Measurements from ENCODE around the gene C1orf21. TPM values are rescaled to one million over a fixed set of nuclear protein-coding genes. Genes with fewer than 3 reads are reported as not detected.

Gene C1orf21
- total RNA-seq, 1 experiment from 2014 or later, result 20.1 TPM

DNA sequence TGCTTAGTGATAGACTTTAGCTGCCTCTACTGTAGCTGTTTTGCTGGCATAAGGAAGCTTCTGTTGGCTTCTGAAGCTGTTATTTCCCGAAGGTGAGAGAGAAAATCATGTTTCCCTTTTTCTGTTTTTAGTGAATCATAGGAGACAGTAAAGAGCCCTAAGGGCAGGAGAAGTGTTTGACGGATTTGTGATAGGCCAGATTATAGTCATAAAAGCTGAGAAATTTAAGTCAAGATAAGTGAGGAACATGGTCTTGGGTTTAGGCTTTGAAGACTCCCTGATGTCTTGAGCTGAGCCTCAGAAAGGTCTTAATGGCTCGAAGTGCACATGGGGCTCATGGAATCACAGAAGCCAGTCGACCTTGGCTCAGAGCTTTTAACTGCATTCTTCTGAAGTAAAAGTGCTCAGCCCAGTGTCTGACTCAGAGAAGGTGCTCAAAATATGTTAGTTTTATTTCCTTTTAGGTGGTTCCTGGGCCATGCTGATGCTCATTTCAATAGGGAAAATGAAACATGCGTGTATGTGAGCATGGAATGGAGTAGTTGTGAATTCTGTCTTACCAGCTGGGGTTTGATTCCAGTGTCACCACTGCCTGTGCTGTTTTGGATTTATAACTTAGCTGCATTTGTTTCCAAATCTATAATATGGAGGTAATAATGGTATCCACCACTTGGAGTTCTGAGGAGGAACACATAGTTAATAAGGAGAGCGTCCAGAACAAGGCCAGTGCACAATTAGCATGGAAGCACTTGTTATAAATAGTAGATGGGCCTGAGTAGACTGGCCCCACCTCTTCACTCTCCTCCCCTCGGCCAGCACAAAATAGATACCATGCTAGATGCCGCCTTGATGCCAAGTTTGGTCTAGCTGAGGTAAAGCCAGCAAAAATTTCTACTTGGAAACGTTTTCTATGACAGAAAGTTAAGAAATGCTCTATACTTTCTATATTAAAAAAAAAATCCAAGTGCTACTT lies 99.2 kb downstream of the C1orf21 start:
- peak; percentile 18 for DNase-seq (ENCODE audit: low read depth)

GRCh38 chr1:184486761-184487445 lies 100.1 kb downstream of the C1orf21 start:
- no peak for DNase-seq (ENCODE audit: low read depth)

DNA sequence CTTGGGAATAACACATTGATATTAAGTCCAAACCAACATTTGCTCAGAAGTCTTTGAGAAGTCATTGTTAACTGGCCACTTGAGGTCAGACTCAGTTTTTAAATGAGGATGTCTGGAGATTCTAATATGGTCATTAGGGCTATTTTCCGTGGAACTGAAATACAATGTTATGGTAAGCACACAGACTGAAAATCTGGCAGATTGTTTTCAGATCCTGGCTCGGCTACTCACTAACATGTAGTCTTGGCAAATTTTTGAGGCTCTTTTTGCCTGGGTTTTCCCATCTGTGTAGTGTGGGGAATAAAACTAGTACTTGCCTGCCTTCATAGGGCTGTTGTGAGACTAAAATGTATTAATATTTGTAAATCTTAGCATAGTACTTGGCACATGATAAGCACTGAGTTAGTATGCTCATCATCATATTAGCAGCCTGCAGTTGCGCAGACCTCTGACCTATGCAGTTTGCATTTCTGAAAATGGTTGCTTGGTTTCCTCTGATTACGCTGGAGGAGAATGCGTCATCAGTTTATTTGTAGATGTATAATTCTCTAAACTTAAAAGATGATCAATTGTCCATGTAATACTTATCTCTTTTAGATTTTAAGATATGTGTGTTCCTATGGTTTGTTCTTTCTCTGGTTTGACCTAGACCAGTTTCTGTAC lies 100.8 kb downstream of the C1orf21 start:
- DNase-seq (ENCODE audit: low read depth), result no peak

- DNase-seq (ENCODE audit: low read depth), result peak; percentile 46
Observed at GRCh38 chr1:184489908-184490307, 103.1 kb downstream of the C1orf21 start.

- no peak for DNase-seq (ENCODE audit: low read depth)
Observed at GRCh38 chr1:184492536-184492935, 105.7 kb downstream of the C1orf21 start.

DNA sequence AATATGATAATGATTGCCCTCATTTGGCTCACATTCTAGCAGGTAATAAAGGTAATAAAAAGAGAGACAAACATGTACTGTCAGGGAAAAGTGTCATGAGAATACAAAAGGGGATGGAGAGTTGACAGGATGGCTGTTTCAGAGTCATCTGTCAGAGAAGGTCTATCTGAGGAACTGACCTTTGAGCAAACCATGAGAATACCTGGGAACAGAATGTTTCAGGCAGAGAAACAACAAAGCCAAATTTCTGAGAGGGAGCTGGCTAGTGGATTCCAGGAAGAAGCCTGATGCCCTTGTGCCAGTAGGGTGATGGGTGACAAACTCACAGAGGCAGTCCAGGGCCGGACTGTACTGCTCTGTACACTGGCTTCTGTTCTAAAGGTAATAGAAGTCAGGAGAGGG lies 107.2 kb downstream of the C1orf21 start:
- DNase-seq (ENCODE audit: low read depth), result no peak

DNA sequence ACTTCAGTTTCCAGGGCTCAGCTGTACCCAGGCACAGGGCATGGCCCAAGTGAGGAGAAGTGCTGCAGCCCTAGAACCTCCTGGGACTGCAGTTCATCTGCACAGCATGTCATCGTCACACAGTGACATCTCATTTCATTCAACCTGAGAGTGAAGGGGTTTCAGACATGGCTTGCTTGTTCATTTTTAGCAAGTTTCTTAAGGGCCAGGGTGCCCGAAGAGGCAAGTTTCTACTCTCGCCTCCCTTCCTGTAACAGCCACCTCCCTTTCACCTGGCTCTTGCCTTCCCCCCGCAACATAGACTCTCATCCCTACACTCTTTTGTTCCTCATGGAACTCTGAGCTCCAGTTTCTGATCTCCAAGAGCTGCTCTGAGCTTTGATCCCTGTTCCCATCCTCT lies 108.1 kb downstream of the C1orf21 start:
- no peak for DNase-seq (ENCODE audit: low read depth)

- DNase-seq (ENCODE audit: low read depth), result no peak
Observed at GRCh38 chr1:184497959-184498723, 111.3 kb downstream of the C1orf21 start.

- no peak for DNase-seq (ENCODE audit: low read depth)
Observed at GRCh38 chr1:184499616-184500015, 112.8 kb downstream of the C1orf21 start.

GRCh38 chr1:184502161-184502560 lies 115.3 kb downstream of the C1orf21 start:
- DNase-seq (ENCODE audit: low read depth), result no peak

DNA sequence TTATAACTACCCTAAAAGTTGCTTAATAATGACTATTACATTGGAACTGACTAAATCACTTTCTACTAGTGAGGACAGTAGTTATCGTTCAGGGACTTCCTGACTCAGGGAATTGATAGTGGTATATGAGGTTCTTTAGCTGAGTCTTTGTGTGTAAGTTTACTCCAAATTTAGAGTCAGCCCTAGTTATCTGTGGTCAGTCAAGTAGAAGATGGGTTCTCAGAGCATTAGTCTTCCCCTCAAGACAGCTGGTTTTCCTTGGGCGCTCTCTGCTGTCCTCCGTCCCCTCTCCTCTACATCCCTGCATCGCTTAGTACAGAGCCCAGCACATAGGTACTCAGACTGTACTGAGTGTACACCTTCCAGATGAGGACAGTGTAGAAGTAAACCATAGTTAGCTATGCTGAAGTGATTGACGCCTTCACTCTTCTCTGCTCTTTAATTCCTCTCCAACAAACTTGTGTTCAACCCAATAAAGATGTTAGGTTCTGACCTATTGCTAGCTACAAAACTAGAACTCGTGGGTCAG lies 116.5 kb downstream of the C1orf21 start:
- no peak for DNase-seq (ENCODE audit: low read depth)

DNA sequence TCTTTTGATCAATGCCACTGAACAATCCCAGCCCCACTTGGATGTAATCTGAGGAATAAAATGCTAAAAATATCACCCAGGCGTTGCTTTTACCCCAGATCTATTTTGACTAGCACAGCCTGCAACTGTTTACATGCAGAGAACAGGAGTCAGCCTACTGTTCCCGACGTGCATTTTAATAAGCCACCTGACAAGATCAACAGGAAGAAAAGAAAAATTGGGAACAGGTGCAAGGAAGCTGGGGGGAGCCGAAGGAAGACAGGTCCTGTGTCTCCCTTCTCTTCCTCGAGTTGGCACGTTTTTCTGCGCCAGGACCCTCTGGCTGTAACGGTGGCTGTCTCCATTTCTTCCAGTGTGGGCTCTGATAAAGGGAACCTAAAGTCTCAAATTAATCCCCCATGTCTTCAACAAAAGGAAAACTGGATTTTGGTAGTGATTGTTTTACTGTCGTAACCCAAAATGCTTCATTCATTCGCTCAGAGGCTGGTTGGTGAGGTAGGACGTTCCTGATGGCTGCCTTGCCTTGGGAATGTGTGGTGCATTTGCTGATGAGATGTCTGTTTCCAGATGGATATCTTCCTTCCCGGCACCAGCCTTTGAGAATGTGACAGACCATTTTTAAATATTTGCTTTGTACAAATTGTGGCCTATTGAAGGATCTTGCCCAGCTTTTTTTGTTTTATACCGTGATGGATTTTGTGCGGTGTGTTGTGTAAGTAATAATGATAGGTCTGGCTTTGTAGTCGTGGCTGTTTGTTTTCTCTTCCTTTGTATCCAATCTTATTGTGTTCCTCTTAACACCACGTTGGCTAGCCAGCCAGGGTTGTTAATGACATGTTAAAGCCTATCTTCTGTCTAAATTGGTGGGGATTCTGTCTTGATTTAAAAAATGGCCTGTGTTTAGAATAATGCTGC lies 117.5 kb downstream of the C1orf21 start:
- DNase-seq (ENCODE audit: low read depth), result no peak

DNA sequence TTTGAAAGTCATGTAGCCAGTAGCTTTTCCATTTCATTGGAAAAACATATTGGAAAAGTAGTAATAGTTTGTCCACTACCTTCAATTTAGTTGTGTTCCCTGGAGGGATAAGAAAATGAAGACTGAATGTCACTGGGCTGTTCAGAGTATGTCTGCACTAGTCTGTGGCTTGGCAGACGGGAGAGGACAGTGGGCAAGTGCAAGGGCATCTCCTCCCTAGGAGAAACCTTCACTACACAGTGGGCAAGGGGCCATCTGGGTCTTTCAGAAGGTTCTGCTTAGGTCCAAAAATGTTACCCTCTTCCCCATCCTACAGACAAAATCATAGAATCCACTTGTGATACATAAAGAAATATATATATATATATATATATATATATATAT lies 118.1 kb downstream of the C1orf21 start:
- no peak for DNase-seq (ENCODE audit: low read depth)

DNA sequence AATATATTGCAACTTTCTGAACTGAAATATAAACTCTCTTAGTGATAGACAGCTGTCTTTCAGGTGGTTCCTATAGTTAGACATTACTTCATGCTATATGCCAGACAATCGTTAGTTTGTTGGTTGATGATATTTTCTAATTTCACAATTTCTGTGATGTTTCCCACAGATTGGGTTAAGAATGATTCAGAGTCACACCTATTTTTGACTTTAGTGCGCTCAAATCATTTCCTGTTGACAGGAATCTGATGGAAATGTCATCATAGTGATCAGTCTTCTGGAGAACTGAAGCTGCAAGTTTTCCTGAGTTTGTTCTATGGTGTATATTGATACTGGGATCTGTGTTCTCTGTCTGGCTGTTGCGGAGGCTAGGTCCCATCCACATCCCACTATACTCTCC lies 119.7 kb downstream of the C1orf21 start:
- no peak for DNase-seq (ENCODE audit: low read depth)

DNA sequence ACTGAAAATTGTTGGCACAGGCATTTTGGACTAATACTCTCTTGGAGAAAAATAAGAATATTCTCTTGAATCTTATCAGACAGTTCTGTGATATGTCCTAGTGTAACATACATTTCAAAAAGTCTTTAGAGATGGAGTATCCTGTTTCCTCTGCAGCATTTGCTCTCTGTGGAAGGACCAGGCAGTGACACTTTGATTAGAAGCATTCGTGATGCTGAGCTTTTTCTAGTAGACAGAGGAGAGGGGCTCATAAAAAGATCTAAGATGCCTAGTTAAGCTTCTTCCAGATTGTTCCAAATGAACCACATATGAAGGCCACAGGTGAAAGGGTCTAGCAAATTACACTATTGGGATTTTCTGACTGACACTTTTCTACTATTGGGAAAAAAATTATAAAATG lies 120.3 kb downstream of the C1orf21 start:
- DNase-seq (ENCODE audit: low read depth), result no peak

DNA sequence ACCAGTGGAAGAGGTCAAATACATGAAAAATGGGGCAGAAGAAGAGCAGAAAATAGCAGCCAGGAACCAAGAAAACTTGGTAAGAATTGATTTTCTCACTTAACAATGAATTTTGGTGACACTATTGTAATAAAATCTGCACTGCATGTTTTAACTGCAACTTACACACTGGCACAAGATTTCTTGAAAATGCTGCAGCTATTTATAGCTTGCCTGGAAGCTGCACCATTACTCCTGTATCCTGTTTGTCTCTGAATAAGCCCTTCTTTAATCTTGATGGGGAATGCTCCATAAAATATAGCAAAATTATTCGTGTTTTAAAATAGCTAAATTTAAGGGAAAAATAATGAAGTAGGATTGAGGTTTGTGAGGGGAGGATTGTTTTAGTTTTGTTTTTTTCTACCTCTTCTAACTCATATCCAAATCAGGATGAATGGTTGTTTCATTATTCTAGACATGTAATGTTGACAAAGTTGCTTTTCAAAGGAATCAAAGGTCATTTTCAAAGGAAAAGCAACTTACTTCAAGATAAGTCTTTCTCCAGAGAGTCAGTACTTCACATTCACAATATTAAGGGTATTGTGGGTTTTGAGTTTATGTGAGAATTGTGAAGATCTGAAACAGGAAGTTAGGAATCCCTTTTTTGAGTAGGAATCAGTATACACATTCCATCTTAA lies 120.9 kb downstream of the C1orf21 start:
- no peak for DNase-seq (ENCODE audit: low read depth)

DNA sequence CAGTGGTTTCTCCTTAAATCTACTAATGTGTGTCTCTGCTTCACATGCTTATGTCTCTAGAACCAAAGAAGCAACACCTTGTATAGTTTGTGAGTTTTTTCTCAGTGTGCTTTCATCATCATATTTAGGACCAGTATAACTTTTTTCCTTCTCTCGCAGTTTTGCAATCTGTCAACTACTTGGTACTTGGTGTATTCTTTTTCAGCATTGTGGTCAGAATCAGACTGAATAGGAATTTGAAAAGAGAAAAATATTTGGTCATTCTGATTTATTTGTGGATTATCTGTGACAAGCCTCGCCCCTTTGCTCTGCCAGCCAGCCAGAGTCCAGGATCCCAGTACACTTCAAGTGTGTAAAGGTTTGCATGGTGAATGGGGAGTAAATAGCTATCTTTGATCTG lies 122.3 kb downstream of the C1orf21 start:
- no peak for DNase-seq (ENCODE audit: low read depth)

GRCh38 chr1:184510110-184510509 lies 123.3 kb downstream of the C1orf21 start:
- no peak for DNase-seq (ENCODE audit: low read depth)

DNA sequence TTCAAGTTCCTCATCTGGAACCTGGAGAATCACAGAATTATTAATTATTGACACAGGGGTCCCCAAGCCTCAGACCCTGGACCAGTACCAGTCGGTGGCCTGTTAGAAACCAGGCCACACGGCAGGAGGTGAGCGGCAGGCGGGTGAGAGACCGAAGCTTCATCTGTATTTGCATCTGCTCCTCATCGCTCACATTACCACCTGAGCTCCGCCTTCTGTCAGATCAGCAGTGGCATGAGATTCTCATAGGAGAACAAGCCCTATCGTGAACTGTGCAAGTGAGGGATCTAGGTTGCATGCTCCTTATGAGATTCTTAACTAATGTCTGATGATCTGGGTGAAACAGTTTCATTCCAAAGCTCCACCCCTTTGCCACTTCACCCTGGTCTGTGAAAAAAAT lies 125.9 kb downstream of the C1orf21 start:
- DNase-seq (ENCODE audit: low read depth), result no peak

DNA sequence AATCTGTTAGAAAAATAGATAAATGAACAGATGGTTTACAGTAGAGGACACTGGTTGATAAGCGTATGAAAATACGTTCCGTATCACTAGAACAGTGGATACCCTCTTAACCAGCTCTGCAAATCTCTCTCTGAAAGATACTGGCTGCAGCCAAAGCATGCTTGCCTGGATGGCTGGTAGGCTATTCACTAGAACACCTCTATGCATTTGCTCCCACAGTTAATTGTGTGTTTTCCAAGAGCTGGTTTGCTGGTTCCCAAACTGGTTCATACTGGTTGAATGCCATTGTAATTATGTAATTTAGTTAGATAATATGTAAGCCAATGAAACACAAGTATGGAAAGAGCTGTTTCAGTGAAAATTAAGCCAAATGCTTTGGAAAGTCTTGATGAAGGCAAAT lies 126.6 kb downstream of the C1orf21 start:
- no peak for DNase-seq (ENCODE audit: low read depth)

Measured in RPMI7951 (cell line).